GM18519 (cell line): Measurements from ENCODE around the gene SSTR3.
"Not testable (repeated sequence)": the region's sequence is repeated elsewhere in the genome, so short reads cannot be mapped to it uniquely, and the experiment has no call there.

Experiments used
- ATAC-seq: cut with Tn5 transposase; IDR thresholded peaks from one replicate; pipeline ENCODE4 v1.9.1; 2021; ENCODE audit warnings: mild to moderate bottlenecking, moderate library complexity; ENCODE audit not compliant: unreplicated experiment, low FRiP score

SSTR3 gene

GRCh38 chr22:37213218-37213855, 1.1 kb upstream of the SSTR3 start:
- ATAC-seq = no peak

DNA sequence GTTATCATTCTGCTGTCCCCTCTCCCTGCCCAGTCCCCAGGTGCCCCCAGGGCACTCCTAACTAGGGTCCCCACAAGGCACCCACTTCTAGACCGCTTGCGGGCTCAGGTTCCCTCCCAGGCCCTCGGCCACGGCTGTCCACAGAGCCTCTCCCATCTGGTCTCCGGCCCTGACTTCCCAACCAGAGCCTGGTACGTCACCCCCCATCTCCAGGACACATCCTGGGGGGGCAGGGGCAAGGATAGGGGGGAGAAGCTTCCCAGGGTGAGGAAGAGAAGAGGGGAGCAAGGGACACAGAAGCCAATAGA, 457 bp downstream of the SSTR3 start:
- no peak for ATAC-seq

DNA sequence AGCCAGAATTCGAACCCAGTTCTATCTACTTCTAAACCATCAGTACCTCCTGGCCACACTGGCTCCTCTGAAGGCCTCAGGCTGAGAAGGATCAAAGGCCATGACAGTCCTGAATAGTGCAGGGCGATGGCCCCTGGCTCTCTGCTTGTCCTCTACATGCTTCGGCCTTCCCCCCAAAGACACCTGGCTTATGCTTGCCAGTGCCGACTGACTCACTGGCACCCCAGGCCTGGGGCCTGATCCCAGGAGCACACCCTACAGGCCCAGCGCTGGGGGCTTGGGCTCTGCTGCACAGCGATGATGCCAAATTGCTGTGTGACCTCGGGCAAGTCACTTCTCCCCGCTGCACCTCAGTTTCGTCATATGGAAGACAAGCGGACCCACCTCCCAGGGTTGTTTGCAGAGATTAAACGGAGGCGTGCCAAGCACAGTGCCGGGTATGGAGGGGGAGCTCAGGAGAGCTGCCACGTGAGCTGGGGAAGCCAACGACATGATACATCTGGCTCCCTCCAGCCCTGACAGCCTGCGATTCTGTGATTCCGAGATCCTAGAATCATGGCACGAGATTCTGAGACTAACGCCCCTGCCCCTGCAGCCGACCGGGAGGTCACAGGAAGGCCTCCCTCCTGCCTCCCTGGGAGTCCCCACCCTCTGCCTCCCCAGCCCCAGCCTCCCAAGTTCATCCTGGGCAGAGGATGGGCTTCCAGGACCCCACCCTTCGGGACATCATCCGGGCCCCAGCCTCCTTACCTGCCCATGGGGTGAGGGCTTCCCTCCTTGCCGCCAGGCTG, 1.0 kb downstream of the SSTR3 start:
- ATAC-seq = no peak

GRCh38 chr22:37210041-37210803, 2.1 kb downstream of the SSTR3 start:
- no peak for ATAC-seq

- no peak for ATAC-seq
Measured at GRCh38 chr22:37209140-37209845, 3.0 kb downstream of the SSTR3 start.

GRCh38 chr22:37208401-37209139, 3.7 kb downstream of the SSTR3 start:
- ATAC-seq = no peak

DNA sequence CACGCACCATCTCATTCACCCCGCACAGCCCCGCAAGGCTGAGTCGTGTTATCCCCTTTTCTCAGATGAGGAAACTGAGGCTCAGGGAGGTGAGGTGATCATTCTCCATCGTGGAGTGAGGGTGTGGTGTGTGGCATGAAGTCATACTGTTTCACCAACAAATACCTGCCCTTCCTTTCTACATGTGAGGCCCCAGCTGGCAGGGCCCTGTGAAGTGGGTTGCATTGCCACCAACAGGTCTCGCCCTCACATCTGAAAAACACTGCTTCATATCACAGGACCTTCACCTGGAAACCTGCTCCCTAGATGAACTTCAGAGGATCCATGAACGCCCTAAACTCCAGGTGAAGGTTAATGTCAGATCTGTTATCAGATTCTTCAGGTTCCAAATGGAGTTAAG, 4.3 kb downstream of the SSTR3 start:
- ATAC-seq = no peak

GRCh38 chr22:37206841-37207821, 5.1 kb downstream of the SSTR3 start:
- no peak for ATAC-seq

- ATAC-seq = no peak
Measured at GRCh38 chr22:37206118-37206840, 6.0 kb downstream of the SSTR3 start.

DNA sequence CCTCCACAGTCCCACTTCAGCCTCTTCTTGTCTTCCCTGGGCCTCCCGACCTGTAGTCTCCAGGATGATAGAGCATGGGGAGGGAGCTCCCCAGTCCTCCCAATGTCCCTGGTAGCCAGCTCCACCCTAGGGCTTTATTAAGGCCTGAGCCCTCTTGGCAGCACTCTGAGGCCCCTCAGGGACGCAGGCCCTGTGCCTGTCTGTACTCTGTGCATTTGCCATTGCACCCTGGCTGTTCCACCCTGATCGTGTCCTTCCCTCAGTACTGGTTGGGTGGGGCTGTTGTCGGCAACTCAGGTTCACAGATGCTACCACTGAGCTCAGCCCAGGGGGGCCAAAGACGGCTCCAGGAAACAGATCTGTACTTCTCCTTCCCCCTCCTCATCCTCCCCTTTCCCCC, 7.2 kb downstream of the SSTR3 start:
- ATAC-seq = no peak

- ATAC-seq = no peak
Measured at GRCh38 chr22:37204045-37204655, 8.1 kb downstream of the SSTR3 start.

- no peak for ATAC-seq
Measured at GRCh38 chr22:37203354-37204044, 8.8 kb downstream of the SSTR3 start.

GRCh38 chr22:37202716-37203115, 9.6 kb downstream of the SSTR3 start:
- ATAC-seq = no peak

GRCh38 chr22:37202001-37202555, 10.2 kb downstream of the SSTR3 start:
- ATAC-seq = no peak

GRCh38 chr22:37201443-37201820, 10.8 kb downstream of the SSTR3 start:
- ATAC-seq = not testable (repeated sequence)

DNA sequence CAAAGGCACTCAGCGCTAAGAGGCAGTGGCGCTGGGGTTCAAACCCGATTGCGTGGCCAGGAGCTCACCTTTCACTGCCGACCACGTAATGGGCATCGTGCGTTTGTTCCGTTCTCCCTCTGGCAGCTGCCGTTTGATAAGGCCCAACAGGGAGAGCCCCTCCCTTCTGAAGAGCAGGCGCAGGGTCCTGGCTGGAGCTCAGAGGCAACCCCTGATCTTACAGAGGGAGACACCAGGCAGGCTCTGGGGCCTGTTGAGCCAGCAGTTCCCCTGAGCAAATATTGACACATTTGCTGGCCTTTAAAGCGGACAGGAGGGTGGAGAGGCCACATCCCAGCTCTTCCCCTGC, 12.5 kb downstream of the SSTR3 start:
- no peak for ATAC-seq

DNA sequence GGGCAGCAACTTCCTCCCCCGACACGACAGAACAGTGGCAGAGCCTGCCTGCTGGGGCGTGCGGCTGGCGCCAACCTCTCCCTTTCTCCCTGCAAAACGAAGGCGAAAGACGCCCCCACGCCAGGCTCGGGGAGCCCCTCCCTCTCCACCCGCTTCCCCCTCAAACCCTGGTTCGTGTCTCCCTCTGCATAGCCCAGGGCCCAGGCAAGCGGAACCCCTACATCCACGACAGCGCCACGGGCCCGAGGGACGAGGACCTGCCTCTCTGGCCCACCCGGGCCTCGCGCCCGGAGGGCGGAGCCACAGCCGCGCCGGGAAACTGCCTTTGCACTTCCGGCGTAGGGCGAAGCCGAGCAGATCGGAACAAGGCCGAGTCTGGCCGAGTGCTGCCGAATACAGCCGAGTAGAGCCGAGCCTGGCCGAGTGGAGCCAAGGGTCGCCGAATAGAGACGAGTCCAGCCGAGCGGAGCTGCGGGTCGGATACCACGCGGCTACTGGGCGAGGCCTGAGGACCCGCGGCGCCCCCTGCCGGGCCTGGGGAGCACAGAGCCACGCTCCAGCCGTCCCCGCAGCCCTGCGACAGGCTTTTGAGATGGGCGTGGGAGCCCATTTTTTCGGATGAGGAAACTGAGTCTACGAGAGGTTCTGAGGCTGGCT, 13.0 kb downstream of the SSTR3 start:
- peak; percentile 73 for ATAC-seq
